GM08714 (cell line): ENCODE data around the gene ANKS1A.
"Not testable (repeated sequence)": the region's sequence is repeated elsewhere in the genome, so short reads cannot be mapped to it uniquely, and the experiment has no call there.

Source experiments
- H3K4me3 ChIP-seq: fragments of 200-500 bp; sonication (Bioruptor generic); 2 replicates; pipeline ENCODE4 v1.5.1; 2014; ENCODE audit warnings: mild to moderate bottlenecking, low read length, inconsistent platforms
- ZNF274 ChIP-seq: IDR thresholded peaks from 2 replicates; pipeline ENCODE4 v1.6.1; 2012; ENCODE audit warnings: mild to moderate bottlenecking, low read depth, low read length

The ANKS1A gene

GRCh38 chr6:34924831-34925625 is 36.0 kb downstream of the ANKS1A start:
- no peak overlapping the region for H3K4me3 ChIP-seq
- TF ChIP-seq ZNF274, result no peak

DNA sequence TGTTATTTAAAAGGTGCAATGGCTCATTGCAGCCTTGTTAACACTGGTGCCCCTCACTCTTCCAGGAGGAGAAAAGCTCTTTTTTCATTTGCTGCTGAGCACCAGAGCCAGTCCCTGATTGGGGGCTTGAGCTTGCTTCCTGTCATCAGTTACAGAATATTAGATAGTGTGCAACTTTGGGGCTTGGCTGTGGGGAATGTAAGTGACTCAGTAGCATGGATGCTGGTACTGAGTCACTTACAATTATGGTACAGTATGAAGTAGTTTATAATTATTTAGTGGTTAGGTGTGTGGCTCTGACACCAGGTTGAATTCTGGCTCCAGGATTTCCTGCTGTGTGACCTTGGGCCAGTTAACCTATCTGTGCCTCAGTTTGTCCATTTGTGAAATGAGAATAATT is 37.6 kb downstream of the ANKS1A start:
- H3K4me3 ChIP-seq, result no peak overlapping the region
- TF ChIP-seq ZNF274, result no peak

DNA sequence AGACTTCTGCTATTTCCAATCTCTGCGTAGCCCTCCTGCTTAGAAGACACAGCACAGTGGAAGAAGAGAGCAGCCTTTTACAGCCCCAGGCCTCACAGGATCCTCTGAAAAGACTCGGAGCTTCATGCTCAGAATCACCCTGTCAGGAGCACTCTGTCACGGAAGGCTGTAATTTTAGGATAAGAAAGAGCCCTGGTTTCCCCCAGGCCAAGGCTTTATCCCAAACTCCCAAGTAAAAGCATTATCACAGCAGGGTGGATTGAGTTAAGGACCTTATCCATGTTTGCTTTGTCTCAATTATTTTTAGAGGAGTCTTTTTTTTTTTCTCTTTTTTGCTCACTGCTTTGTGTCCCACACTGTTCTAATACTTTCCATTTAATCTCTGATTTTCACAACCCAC is 39.2 kb downstream of the ANKS1A start:
- TF ChIP-seq ZNF274, result no peak

DNA sequence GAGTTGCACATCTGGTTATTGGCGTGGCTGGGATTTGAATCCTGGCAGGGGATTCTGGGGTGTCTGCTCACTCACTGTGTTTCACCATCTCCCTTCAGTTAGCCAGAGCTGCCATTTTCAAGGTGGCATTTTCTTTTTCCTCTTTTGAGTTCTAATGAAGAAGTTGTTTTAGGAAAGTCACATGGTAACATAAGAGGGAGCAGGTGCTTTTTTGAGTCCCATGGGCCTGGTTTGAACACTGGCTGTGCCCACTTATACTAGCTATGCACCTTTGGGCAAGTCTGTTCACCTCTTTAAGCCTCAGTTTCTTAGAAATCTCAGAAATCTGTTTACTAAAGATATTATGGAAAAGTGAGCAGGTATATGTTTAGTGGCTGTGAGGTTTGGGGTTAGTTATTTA is 39.6 kb downstream of the ANKS1A start:
- TF ChIP-seq ZNF274, result no peak
- no peak overlapping the region for H3K4me3 ChIP-seq

More for the DNA sequence above, 39.2 kb downstream of the ANKS1A start:
- no peak overlapping the region for H3K4me3 ChIP-seq

- TF ChIP-seq ZNF274, result no peak
- no peak overlapping the region for H3K4me3 ChIP-seq
Measured at GRCh38 chr6:34929241-34929978, 40.4 kb downstream of the ANKS1A start.

GRCh38 chr6:34930221-34930620 is 41.2 kb downstream of the ANKS1A start:
- no peak overlapping the region for H3K4me3 ChIP-seq
- TF ChIP-seq ZNF274, result no peak

DNA sequence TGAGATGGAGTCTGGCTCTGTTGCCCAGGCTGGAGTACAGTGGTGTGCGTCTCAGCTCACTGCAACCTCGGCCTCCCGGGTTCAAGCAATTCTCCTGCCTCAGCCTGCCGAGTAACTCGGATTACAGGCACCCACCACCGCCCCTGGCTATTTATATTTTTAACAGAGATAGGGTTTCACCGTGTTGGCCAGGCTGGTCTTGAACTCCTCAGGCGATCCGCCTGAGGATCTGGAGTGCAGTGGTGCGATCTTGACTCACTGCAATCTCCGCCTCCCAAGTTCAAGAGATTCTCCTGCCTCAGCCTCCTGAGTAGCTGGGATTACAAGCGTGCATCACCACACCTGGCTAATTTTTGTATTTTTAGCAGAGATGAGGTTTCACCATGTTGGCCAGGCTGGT is 43.1 kb downstream of the ANKS1A start:
- not testable (repeated sequence) for H3K4me3 ChIP-seq

- no peak overlapping the region for H3K4me3 ChIP-seq
- TF ChIP-seq ZNF274, result no peak
Measured at GRCh38 chr6:34934516-34934915, 45.5 kb downstream of the ANKS1A start.

- TF ChIP-seq ZNF274, result no peak
- H3K4me3 ChIP-seq, result no peak overlapping the region
Measured at GRCh38 chr6:34938268-34938667, 49.2 kb downstream of the ANKS1A start.

DNA sequence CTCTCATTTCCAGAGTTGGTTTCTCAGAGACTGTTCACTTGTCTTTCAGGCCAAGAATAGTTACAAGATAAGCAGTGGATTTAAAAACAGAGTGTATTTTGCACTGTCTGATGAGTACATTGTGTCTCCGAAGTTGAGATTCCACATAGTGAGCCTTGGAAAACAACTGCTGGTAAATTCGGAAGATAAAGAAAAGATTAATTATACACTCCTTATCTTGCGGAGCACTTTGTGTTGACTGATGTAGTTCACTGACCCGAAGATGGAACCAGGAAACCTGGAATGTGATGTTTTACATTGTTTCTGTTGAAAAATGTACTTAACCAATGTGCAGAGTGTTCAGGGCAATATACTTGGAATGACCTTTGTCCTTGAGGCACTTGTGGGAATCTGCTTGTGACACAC is 51.0 kb downstream of the ANKS1A start:
- no peak for TF ChIP-seq ZNF274

DNA sequence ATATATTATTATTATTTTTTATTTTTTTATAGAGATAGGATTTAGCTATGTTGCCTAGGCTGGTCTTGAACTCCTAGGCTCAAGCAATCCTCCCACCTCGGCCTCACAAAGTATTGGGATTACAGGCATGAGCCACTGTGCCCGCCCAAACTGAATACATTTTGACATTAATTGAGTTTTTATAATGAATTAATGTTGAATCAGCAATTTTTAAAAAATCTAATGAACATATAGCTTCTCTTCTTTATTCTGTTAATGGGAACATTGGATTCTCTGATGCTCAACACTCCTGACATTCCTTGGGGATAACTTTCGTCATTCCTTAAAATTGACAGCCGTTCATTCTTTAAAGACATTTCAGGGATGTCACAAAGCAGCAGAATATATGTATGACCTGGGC is 52.4 kb downstream of the ANKS1A start:
- TF ChIP-seq ZNF274, result no peak
- no peak overlapping the region for H3K4me3 ChIP-seq

More for the DNA sequence above, 51.0 kb downstream of the ANKS1A start:
- H3K4me3 ChIP-seq, result no peak overlapping the region

- no peak for TF ChIP-seq ZNF274
- H3K4me3 ChIP-seq, result no peak overlapping the region
Measured at GRCh38 chr6:34945317-34945716, 56.3 kb downstream of the ANKS1A start.

GRCh38 chr6:34947561-34947960 is 58.5 kb downstream of the ANKS1A start:
- TF ChIP-seq ZNF274, result no peak
- no peak overlapping the region for H3K4me3 ChIP-seq

DNA sequence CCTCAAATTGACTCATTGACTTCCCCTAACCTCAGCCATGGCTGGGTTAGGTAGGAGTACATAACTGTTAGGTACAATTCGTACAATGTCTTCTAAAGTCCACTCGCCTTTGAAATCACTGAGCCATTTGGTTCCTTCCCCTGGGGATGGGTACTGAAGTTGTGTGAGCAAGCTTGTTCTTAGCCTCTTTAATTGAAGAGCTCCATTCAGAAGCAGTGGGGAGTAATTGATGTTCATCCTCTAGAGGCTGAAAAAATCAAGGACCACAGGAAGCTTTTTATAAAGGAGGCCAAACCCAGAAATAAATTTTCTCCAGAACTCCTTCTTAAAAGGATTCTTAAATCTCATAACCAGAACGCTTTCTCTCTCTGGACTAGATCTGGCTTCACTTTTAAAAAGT is 60.6 kb downstream of the ANKS1A start:
- TF ChIP-seq ZNF274, result no peak
- no peak overlapping the region for H3K4me3 ChIP-seq

DNA sequence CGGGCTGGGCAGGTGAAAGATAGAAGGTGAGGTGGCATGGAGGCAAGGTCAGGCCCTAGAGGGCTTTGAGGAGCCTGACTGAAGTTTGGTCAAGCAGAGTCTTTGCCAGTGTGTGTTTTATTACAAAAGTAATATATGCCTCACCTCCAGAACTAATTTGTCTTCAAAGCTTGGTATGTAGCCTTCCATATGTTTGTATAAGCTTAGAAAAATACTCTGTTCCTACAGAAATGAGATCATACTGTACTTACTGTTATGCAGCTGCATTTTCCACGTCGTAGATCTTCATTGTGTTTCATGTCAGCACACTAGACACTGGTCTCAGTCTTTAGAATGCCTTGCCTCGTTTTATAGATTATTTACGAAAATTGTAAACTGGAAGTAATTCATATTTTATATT is 61.8 kb downstream of the ANKS1A start:
- H3K4me3 ChIP-seq, result no peak overlapping the region
- no peak for TF ChIP-seq ZNF274
